Duodenal mucosa (tissue), 2 donors: ENCODE data around the gene PPP1R14B.

Experiments
- H3K27ac ChIP-seq: one replicate; pipeline ENCODE4 v1.7.0; 2013; ENCODE audit warnings: low read depth, low read length
- H3K27me3 ChIP-seq, 2 donors: one replicate each; pipeline ENCODE4 v1.7.0; 2013; ENCODE audit warnings: low read length in 2 of 2, control low read depth in 1 of 2; ENCODE audit not compliant: insufficient read depth in 2 of 2, control insufficient read depth in 1 of 2
- H3K36me3 ChIP-seq, 2 donors: one replicate each; pipeline ENCODE4 v1.7.0; 2013; ENCODE audit warnings: low read length in 2 of 2, control low read depth in 1 of 2; ENCODE audit not compliant: insufficient read depth in 2 of 2, control insufficient read depth in 1 of 2
- H3K4me1 ChIP-seq, 2 donors: one replicate each; pipeline ENCODE4 v1.7.0; 2013; ENCODE audit warnings: low read length in 2 of 2, control low read depth in 1 of 2; ENCODE audit not compliant: insufficient read depth in 2 of 2, control insufficient read depth in 1 of 2
- H3K4me3 ChIP-seq, 2 donors: one replicate each; pipeline ENCODE4 v1.7.0; 2013; ENCODE audit warnings: low read length in 2 of 2, low read depth in 1 of 2
- H3K9ac ChIP-seq, 2 donors: one replicate each; pipeline ENCODE4 v1.7.0; 2013; ENCODE audit warnings: low read length in 2 of 2, low read depth in 1 of 2
- H3K9me3 ChIP-seq, 2 donors: one replicate each; pipeline ENCODE4 v1.7.0; 2013; ENCODE audit warnings: low read length in 2 of 2, control low read depth in 1 of 2; ENCODE audit not compliant: control insufficient read depth in 1 of 2

Gene PPP1R14B

DNA sequence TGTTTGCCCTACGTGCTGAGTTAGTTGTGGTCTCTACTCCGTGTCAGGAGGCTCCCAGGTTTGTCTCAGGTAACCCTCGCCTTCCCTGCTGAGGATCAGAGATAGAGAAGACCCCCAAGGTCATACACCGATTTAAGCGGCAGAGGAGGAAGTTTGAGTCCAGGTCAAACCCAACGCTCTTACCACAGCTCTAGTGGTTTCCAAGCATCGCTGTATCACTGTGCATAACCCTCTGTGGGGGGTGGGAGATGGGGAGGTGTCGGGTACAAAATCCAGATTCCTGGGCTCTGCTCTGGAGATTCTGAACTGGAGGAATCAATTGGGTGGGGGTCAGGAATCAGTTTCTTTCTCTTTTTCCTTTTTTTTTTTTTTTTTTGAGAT lies 15.8 kb downstream of the PPP1R14B start:
- Histone ChIP-seq H3K27ac (peak overlapping the region; percentile 84), H3K36me3 (no peaks in the 10 kb centered on the region), H3K4me3 (peak overlapping the region; percentile 83 to 86), H3K27me3 (no peaks in the 10 kb centered on the region), H3K9me3 (no peaks in the 10 kb centered on the region), H3K9ac (peak overlapping the region; percentile 90 to 92), H3K4me1 (peaks cover 46 to 61% of the 10 kb centered on the region in 2 donors)

DNA sequence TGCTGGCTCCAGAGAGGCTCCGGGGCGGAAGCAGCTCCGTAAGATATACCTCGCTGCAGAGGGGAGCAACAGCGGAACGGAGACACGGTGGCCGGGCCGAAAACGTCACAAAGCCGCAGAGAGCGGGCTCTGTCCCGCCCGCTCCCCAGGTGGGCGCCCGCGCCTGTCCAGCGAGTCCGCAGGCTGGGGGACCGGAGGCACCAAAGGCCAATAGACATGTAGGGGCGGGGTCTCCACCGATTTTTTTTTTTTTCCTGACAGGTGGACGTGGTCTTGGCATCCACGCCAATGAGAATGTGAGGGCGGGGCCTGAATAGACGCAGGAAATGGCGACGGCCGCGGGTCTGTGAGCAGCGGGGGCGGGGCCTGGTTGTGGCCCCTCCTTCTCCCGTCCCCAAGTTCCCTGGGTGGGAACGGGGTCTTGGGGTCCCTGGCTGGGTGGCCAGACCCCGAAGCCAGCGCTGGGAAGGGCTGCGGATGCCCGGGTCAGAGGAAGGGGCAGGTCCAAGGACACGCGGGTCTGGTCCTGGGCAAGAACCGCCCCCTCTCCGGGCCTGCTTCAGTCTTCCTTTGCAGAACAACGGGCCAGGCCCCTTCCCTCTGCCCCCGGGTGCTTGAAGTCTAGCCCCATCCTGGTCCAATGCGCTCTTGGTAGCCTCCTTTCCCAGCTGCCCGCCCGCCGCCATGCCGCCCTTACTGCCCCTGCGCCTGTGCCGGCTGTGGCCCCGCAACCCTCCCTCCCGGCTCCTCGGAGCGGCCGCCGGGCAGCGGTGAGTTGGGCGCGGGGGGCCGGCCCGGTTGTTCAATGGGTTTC lies 16.4 kb downstream of the PPP1R14B start, which contains the start of gene DNAJC4:
Gene DNAJC4 (plus strand): TSS at position 378 of the 814 bp plus-strand sequence. CDS start 307 bp downstream, at position 685.
- H3K4me3 ChIP-seq: peak within 1 kb of the TSS; percentile 83 to 86
- H3K9me3 ChIP-seq: no peaks in the 10 kb centered on the region
- H3K36me3 ChIP-seq: no peaks in the 10 kb centered on the region
- peaks cover 41 to 60% of the 10 kb centered on the region in 2 donors for H3K4me1 ChIP-seq
- peak within 1 kb of the TSS; percentile 84 for H3K27ac ChIP-seq
- peak within 1 kb of the TSS; percentile 90 to 92 for H3K9ac ChIP-seq
- H3K27me3 ChIP-seq: no peaks in the 10 kb centered on the region

DNA sequence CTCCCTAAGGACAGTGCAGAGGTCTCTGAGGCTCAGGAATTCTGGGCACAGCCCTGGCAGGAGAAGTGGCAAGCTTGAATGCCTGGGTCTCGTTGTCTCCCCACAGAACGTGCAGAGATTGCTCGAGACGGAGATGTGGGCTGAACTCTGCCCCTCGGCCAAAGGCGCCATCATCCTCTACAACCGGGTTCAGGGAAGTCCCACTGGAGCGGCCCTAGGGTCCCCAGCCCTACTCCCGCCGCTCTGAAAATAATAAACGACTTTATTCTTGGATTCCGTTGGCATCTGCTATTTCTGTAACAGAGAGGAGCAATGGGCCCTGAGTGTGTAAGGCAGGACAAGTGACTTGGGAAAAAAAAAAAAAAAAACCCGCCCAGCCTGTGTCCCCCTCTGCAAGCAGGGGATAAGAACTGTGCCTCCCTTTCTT lies 17.0 kb downstream of the PPP1R14B start:
- no peaks in the 10 kb centered on the region for H3K9me3 ChIP-seq
- H3K4me3 ChIP-seq: peak overlapping the region; percentile 83 to 86
- H3K4me1 ChIP-seq: peaks cover 43 to 62% of the 10 kb centered on the region in 2 donors
- H3K9ac ChIP-seq: peak overlapping the region; percentile 66 to 90
- H3K27me3 ChIP-seq: no peaks in the 10 kb centered on the region
- H3K36me3 ChIP-seq: no peaks in the 10 kb centered on the region
- peak overlapping the region; percentile 84 for H3K27ac ChIP-seq

DNA sequence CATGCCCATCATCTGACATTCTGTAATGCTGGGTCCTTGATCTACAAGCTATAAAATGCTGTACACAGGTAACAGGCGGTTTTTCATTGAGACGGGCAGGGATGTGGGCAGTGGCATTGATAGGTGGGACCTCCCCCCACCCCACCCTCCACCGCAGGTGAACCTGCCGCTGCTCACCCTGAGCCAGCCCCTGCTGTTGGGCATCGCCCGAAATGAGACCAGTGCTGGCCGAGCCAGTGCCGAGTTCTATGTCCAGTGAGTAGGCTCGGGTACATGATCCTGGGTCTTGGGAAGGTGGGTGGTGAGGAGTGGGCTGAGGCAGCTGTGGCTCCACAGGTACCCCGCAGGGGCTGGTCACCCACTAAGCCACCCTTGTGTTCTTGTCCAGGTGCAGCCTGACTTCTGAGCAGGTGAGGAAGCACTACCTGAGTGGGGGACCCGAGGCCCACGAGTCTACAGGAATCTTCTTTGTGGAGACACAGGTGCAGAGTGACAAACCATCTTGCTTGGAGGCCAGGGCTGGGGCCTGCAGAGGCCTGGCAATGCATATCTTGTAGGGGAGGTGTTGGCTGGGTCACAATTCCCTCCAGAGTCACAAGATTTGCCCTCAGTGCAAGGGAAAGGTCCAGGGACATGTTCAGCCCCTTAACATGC lies 17.5 kb downstream of the PPP1R14B start:
- Histone ChIP-seq H3K9me3 (no peaks in the 10 kb centered on the region), H3K9ac (peak overlapping the region; percentile 66 to 90), H3K36me3 (peaks cover 0 to 2% of the 10 kb centered on the region in 2 donors), H3K4me1 (peaks cover 44 to 66% of the 10 kb centered on the region in 2 donors), H3K27me3 (no peaks in the 10 kb centered on the region), H3K27ac (no peak overlapping the region), H3K4me3 (peak overlapping the region; percentile 83 to 86)

DNA sequence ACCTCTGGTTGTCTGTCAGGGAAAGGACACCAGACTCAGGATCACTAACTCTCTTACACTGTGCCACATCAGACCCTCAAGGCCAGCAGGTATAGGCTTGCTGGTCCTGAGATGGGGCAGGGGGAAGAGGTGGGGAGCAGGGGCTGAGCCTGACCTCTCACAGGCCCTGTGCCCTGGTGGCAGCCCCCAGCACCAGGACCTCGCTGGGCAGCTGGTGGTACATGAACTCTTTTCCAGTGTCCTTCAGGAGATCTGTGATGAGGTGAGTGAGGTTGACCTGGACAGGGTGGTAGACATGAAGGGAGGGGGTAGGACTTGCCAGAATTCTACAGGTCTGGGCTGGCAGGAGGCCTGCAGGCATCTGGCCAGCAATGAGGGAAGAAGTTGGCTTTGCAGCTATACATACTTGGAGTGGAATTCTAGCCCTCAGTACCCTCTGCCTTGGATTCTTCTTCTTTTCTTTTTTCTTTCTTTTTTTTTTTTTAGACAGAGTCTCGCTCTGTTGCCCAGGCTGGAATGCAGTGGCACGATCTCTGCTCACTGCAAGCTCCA lies 19.3 kb downstream of the PPP1R14B start:
- Histone ChIP-seq H3K4me1 (peaks cover 36 to 59% of the 10 kb centered on the region in 2 donors), H3K27me3 (no peaks in the 10 kb centered on the region), H3K27ac (peak overlapping the region; percentile 90), H3K9ac (peak overlapping the region; percentile 97 to 100), H3K9me3 (no peaks in the 10 kb centered on the region), H3K36me3 (peaks cover 0 to 17% of the 10 kb centered on the region in 2 donors), H3K4me3 (peak overlapping the region; percentile 82 to 84)

DNA sequence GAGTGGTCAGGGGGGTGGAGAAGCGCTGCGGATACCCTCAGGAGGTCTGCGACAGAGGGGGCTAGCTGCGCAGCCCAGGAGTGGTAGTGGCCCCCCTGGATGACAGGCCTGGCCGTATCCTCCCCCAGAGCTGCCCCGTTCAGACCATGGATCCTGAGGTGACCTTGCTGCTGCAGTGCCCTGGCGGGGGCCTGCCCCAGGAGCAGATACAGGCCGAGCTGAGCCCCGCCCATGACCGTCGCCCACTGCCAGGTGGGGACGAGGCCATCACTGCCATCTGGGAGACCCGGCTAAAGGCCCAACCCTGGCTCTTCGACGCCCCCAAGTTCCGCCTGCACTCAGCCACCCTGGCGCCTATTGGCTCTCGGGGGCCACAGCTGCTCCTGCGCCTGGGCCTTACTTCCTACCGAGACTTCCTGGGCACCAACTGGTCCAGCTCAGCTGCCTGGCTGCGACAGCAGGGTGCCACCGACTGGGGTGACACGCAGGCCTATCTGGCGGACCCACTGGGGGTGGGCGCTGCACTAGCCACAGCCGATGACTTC lies 20.2 kb downstream of the PPP1R14B start:
- H3K4me1 ChIP-seq: peaks cover 30 to 51% of the 10 kb centered on the region in 2 donors
- H3K9me3 ChIP-seq: no peaks in the 10 kb centered on the region
- no peaks in the 10 kb centered on the region for H3K27me3 ChIP-seq
- peak overlapping the region; percentile 82 to 84 for H3K4me3 ChIP-seq
- H3K36me3 ChIP-seq: peaks cover 0 to 17% of the 10 kb centered on the region in 2 donors
- peak overlapping the region; percentile 90 for H3K27ac ChIP-seq
- peak overlapping the region; percentile 97 to 100 for H3K9ac ChIP-seq

DNA sequence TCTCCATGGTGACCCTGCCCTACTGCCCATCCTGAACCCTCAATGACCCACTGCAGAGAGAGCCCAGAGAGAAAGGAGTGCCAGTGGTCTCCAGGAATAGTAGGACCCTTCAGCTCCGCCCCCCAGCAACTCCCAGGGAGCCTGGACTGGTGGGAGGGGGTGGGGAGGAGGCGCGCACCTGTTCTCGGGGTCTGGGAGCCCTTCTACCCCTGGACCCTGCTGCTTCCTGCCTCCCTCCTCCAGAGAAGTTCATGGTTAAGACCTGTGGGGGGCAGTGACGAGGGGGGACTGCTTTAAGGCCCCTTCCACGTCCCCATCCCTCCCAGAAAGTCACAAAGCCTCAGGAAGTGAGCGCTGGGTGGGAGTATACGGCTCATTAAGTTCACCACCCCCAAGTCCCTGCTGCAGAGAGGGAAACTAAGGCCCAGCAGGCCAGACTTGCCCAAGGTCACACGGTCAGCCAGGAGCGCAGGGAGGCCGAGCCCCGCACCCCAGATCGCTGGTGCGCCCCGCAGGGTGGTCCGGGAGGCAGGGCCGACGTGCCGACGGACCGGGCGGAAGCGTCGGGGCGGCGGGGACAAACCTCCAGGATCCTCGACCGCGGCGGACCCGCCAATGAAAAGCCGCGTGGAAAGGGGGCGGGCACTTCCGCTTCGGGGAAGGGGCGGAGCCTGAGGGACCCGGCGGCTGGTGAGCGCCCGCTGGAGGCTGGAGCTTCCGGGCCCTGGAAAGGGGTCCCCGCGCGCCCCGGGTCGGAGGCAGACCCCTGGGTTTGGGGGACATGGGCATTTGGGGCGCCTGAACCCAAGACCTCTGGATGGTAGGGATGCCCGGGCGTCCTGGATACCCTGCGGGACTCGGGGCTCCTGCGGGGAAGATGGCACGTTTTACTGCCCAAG lies 20.9 kb downstream of the PPP1R14B start, which contains the start of the genes NUDT22 and TRPT1:
Gene NUDT22 (plus strand): TSS at position 667 of the 899 bp plus-strand sequence. CDS start 379 bp downstream, outside the sequence.
Gene TRPT1 (minus strand): TSS at position 579 of the 899 bp plus-strand sequence. CDS start 326 bp downstream, at position 253.
- Histone ChIP-seq H3K27ac (peak within 1 kb of the TSS; percentile 90), H3K4me1 (peaks cover 29 to 44% of the 10 kb centered on the region in 2 donors), H3K27me3 (no peaks in the 10 kb centered on the region), H3K9me3 (no peaks in the 10 kb centered on the region), H3K9ac (peak within 1 kb of the TSS; percentile 97 to 100), H3K4me3 (peak within 1 kb of the TSS; percentile 82 to 84), H3K36me3 (peaks cover 4 to 21% of the 10 kb centered on the region in 2 donors)

DNA sequence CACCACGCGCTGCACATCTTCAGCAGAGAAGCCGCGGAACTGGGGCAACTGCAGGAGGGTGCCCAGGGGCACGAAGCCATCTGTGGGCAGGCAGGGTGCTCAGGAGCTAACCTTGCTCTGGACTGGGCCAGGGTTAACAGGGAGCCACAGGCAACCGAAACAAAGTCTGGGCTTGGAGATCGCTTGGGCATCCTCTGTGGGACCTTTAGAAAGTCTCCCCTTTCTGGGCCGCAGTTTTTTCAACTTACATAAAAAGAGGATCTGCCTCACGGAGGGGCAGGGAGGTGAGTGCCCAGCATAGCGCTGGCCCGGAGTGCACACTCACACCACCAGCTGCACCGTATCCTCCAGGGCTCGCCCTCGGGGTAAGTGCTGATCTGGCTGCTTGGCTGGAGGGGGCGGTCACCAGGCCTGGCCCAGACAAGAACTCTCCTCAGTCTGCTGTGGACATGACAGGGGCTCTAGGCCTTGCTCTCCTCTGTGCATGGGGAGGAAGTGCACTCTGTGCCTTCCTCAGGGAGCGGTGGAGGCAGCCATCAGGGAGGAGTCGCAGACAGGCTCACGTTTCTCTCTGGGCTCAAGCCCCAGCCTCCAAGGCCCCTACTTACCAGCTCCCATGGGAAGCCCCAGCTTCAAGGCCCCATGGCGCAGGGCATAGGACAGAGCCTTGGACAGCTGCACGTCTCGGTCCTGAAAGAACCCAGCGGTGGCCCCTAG lies 21.7 kb downstream of the PPP1R14B start:
- Histone ChIP-seq H3K9ac (peak overlapping the region; percentile 69 to 97), H3K27me3 (no peaks in the 10 kb centered on the region), H3K36me3 (peaks cover 9 to 29% of the 10 kb centered on the region in 2 donors), H3K4me1 (peaks cover 28 to 44% of the 10 kb centered on the region in 2 donors), H3K4me3 (peak overlapping the region; percentile 82 to 84), H3K27ac (peak overlapping the region; percentile 90), H3K9me3 (no peaks in the 10 kb centered on the region)
